ENCODE data around the gene CTIF. TPM values are rescaled to one million over a fixed set of nuclear protein-coding genes. Genes with fewer than 3 reads are reported as not detected.
A peak's percentile ranks its signal among the peaks of the same experiment; 100 is the strongest.

Gene CTIF
- total RNA-seq, 2 experiments from 2014 or later = 3.2 to 3.5 TPM

DNA sequence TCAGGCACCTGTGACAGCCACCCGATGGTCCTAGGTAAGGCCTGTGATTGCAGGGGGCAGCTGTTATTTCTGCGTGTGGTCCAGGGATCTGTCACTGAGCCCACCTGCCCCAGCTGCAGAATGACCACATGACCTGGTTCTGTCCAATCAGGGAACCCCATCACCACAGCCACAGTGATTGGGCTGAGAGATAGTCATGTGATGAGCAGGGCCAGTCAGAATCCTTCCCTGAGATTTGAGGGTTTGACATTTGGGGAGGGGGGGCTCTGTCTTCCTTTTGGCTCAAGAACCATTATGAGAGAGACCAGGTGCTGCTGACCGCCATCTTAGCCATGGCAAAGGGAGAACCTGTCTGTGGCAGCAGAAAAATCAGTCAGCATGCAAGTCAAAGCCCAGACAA is 264.7 kb downstream of the CTIF start:
- intact Hi-C loops (cut with micrococcal nuclease) = no loop called here
- H3K4me1 Mint-ChIP-seq (ENCODE audit: low read depth) = peaks cover 76% of the 10 kb centered on the region

DNA sequence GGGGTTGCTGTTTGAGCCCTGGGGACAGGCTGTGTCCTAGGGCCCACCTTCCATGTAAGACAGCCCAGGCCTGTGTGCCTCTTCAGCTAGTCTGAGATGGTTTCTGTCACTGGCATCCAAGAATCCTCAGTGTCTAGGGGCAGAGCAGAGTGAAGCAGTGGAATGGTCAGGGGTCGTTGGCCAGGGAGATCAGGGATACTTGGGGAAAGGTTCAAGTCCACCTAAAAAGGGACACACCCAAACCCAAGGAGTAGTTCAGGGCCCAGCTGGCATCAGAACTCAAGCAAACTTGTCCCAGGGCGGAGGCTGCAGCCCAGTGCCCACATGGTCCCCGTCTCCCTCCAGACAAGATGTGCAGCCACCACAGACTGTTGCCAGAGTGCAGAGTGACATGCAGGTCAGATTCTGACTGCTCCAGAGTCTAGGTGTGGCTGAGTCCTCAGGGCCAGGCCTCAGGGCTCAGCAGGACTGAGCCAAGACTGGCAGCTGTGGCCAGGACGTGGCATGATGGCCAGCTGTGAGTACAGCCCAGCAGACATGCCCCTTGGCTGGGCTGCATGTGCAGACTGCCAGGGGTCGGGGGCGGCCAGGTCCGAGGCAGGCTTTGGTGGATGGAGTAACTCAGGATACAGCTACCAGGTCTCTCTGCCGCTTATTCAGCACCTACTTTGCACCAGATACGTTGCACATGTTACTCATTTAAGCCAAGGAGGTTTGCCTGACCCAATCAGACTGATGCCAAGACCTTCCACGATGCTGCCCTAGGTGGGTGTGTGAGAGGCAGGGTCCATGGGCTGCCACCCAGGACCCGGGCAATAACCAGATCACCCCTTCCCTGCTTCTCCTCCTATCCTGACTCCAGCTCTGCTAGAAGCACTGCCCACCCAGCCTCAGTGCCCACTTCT is 265.4 kb downstream of the CTIF start:
- Mint-ChIP-seq H3K27me3 (no peaks in the 10 kb centered on the region), H3K4me1 (ENCODE audit: low read depth) (peaks cover 79% of the 10 kb centered on the region), H3K4me3 (no peak overlapping the region), H3K27ac (peak overlapping the region; percentile 6), H3K36me3 (ENCODE audit: low read depth) (no peaks in the 10 kb centered on the region), H3K9me3 (no peaks in the 10 kb centered on the region)
- intact Hi-C loops (cut with micrococcal nuclease) = no loop called here
- TF ChIP-seq, protein P1, sequence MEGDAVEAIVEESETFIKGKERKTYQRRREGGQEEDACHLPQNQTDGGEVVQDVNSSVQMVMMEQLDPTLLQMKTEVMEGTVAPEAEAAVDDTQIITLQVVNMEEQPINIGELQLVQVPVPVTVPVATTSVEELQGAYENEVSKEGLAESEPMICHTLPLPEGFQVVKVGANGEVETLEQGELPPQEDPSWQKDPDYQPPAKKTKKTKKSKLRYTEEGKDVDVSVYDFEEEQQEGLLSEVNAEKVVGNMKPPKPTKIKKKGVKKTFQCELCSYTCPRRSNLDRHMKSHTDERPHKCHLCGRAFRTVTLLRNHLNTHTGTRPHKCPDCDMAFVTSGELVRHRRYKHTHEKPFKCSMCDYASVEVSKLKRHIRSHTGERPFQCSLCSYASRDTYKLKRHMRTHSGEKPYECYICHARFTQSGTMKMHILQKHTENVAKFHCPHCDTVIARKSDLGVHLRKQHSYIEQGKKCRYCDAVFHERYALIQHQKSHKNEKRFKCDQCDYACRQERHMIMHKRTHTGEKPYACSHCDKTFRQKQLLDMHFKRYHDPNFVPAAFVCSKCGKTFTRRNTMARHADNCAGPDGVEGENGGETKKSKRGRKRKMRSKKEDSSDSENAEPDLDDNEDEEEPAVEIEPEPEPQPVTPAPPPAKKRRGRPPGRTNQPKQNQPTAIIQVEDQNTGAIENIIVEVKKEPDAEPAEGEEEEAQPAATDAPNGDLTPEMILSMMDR (IDR thresholded peaks at IDR 0.05) = no peak
- ATAC-seq (no peak), DNase-seq (no peak)
- CTCF ChIA-PET = no interaction called here
- POLR2A ChIA-PET = interaction anchor here (1.3 to 1.9 kb wide), 2 partner anchors 137 to 144 kb away, joined by 3 to 4 read pairs; no protein-coding TSS in a partner anchor

More for the DNA sequence above, 264.7 kb downstream of the CTIF start:
- H3K9me3 Mint-ChIP-seq = no peaks in the 10 kb centered on the region
- no peaks in the 10 kb centered on the region for H3K27me3 Mint-ChIP-seq
- CTCF ChIA-PET = no interaction called here
- H3K4me3 Mint-ChIP-seq = no peak overlapping the region
- ATAC-seq (no peak), DNase-seq (no peak)
- H3K27ac Mint-ChIP-seq = peak overlapping the region; percentile 6
- H3K36me3 Mint-ChIP-seq (ENCODE audit: low read depth) = no peaks in the 10 kb centered on the region
- TF ChIP-seq, protein P1 (IDR thresholded peaks at IDR 0.05) = no peak
- POLR2A ChIA-PET = interaction anchor here (1.9 kb wide), 1 partner anchor 138 kb away, joined by 4 read pairs; no protein-coding TSS in a partner anchor

DNA sequence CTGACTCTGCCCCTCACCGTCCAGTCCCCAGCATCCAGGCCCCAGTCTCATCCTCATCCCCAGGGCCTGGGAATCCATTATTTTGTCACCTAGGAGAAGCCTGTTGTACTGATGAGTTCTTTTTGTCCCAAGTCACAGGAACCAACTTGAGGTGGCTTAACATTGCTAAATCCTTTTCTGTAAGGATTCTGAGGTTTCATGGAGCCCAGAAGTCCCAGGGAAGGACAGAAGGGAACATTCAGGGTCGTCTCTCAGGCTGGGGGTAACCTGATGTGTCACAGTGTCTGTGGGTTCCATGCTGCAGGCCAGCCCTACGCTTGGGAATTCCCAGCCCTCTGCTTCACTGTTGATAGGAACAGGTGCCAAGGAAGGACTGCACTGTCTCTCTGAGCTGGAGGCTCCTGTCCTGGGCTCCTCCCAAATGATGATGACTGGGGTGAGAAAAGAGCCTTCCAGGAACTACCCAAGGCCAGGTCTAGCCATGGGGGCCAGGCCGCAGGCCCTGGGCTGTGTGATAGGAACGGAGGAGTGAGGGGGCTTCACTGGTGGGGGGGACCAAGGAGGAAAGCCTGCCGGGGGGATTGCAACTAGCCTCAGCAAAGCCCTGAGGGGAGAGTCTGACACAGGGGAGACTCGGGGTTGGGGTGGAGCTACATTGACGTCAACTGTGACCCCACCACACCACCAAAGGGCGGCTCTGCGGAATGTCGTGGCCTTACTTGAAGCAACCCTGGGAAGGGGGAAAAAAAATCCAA is 266.2 kb downstream of the CTIF start:
- H3K4me3 Mint-ChIP-seq = no peak overlapping the region
- TF ChIP-seq, protein P1 (IDR thresholded peaks at IDR 0.05) = no peak
- intact Hi-C loops (cut with micrococcal nuclease) = no loop called here
- H3K9me3 Mint-ChIP-seq = no peaks in the 10 kb centered on the region
- peaks cover 73% of the 10 kb centered on the region for H3K4me1 Mint-ChIP-seq (ENCODE audit: low read depth)
- ATAC-seq = no peak
- H3K36me3 Mint-ChIP-seq (ENCODE audit: low read depth) = no peaks in the 10 kb centered on the region
- H3K27me3 Mint-ChIP-seq = no peaks in the 10 kb centered on the region
- CTCF ChIA-PET = no interaction called here
- no peak for DNase-seq
- H3K27ac Mint-ChIP-seq = peak overlapping the region; percentile 36
- POLR2A ChIA-PET = interaction anchor here (1.3 kb wide), 1 partner anchor 144 kb away, joined by 3 read pairs; no protein-coding TSS in a partner anchor

DNA sequence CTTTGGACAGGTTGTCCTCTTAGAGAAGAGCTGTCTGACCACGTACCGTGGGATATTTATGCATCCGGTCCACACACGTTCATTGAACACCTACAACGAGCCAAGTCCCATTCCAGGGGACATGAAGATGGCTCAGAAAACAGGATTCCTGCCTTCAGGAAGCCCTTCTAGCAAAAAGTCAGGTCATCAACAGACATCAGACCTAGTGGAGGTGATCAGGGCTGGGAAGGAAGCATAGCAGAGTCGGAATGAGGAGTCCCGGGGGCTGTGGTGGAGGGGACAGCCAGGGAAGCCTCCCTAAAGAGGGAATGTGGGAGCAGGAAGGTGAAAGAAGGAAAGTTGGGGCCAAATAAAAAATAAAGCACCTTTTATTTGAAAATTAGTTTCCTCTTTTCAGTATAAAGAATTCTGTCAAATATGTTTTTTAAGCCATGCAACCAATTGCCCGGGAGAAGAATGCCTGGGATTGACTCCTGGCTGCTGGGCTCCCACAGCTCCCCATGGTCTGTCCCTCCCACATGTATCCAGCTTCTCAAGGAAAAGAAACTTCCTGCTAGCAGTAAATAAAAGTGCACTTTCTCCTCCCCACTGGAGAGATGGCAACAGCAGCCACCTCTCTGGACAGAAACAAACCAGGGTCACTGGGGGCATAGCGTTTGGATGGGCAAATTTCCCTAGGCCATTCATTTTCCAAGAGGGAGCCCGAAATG is 267.1 kb downstream of the CTIF start:
- no peaks in the 10 kb centered on the region for H3K27me3 Mint-ChIP-seq
- H3K4me3 Mint-ChIP-seq = no peak overlapping the region
- no peak for DNase-seq
- TF ChIP-seq, protein P1 (IDR thresholded peaks at IDR 0.05) = no peak
- ATAC-seq = peak; percentile 1
- H3K36me3 Mint-ChIP-seq (ENCODE audit: low read depth) = no peaks in the 10 kb centered on the region
- H3K27ac Mint-ChIP-seq = peak overlapping the region; percentile 88
- POLR2A ChIA-PET = interaction anchor here (1.1 to 1.3 kb wide), 2 partner anchors 72 to 143 kb away, joined by 3 read pairs; no protein-coding TSS in a partner anchor
- no peaks in the 10 kb centered on the region for H3K9me3 Mint-ChIP-seq
- H3K4me1 Mint-ChIP-seq (ENCODE audit: low read depth) = peaks cover 66% of the 10 kb centered on the region
- intact Hi-C loops (cut with micrococcal nuclease) = no loop called here
- CTCF ChIA-PET = no interaction called here
